ENCODE data around the gene CD79A.

- TF ChIP-seq CTCF (IDR thresholded peaks at IDR 0.05) = no peak
- no peak for TF ChIP-seq POLR2A (IDR thresholded peaks at IDR 0.05)
- TF ChIP-seq POLR2AphosphoS5 (IDR thresholded peaks at IDR 0.05) = no peak
These were observed 51.2 kb downstream of the CD79A start, which contains the start of gene ERFL for GRCh38 chr19:41928221-41928683.
